Stimulated activated CD8-positive, alpha-beta memory T cell treated with anti-CD3 and anti-CD28 coated beads, Interleukin-15, amount 100 ng/mL, for 4 hours (primary cell): ENCODE measurements around the gene NAP1L3.

Source experiments
- DNase-seq, 2 donors: peaks; one replicate each; pipeline ENCODE4 v3.0.0-alpha.2; 2020; ENCODE audit warnings: low read depth in 2 of 2

NAP1L3 gene, protein sequence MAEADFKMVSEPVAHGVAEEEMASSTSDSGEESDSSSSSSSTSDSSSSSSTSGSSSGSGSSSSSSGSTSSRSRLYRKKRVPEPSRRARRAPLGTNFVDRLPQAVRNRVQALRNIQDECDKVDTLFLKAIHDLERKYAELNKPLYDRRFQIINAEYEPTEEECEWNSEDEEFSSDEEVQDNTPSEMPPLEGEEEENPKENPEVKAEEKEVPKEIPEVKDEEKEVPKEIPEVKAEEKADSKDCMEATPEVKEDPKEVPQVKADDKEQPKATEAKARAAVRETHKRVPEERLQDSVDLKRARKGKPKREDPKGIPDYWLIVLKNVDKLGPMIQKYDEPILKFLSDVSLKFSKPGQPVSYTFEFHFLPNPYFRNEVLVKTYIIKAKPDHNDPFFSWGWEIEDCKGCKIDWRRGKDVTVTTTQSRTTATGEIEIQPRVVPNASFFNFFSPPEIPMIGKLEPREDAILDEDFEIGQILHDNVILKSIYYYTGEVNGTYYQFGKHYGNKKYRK

DNA sequence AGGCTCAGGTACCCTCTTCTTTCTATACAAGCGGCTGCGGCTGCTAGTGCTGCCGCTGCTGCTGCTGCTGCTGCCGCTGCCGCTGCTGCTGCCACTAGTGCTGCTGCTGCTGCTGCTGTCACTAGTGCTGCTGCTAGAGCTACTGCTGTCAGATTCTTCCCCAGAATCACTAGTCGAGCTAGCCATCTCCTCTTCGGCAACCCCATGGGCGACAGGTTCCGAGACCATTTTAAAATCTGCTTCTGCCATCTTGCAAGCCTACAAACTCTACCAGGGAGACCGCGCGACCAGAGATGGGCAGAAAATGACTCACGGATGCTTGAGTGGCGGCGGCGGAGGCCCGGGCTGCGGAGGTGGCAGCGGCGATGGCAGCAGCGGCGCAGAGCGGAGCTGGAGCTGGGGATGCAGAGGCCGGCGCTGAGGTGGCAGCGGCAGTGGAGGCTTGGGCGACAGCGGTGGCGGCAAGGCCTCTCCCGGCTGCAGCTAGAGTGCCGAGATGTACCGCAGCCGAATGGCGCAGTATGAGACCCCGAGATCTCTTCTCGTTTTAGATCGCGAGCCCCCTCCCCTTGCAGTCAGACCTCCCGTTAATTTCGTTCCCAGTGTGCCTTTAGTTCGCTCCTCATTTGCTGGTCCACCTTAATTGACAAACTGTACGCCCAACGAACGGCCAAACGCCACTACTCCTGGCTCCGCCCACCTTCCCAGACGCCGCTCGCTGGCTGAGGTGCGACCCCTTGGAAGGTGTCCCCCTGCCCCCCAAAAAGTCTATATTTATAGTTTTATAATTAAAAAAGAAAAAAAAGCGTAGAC lies at the start of gene NAP1L3:
Gene NAP1L3 (minus strand): TSS at position 523 of the 813 bp plus-strand sequence. CDS start 274 bp downstream, at position 249.
- peak; percentile 25 to 27 for DNase-seq

DNA sequence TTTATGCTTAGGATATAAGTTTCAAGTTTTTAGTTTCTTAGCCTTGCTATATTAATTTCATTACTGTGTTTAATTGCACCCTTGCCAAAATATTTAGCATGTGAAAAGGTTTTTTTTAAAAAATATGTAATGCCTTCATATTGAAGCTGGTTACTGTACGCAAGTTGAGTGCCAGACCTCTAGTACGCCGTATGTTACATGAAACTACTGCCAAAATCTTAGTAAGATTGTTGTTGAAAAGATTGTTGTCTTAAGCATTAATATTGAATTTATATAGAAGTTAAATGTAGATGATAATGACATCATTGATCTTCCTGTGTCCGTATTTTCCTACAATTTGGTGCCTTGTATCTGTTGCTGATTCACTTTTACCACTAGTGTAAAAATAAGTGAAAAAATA lies 37.7 kb upstream of the NAP1L3 start:
- DNase-seq = no peak

DNA sequence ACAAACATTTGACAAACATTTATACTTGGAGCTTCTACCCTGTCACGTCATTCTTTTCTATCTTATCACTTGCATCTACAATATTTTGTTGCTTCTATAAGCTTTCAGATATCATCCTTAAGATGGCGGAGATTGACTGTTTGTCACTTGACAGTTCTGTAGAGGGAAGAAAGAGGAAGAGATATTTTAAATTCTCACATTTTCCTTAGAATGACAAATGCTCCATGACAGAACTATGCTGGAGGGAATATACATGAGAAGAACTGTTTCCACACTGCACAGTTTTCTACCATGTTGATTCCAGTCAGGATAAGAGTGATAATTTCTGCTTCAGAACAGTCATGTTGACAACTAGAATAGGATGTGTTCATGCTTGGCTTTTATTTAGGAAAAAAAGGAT lies 30.3 kb upstream of the NAP1L3 start:
- DNase-seq = no peak

DNA sequence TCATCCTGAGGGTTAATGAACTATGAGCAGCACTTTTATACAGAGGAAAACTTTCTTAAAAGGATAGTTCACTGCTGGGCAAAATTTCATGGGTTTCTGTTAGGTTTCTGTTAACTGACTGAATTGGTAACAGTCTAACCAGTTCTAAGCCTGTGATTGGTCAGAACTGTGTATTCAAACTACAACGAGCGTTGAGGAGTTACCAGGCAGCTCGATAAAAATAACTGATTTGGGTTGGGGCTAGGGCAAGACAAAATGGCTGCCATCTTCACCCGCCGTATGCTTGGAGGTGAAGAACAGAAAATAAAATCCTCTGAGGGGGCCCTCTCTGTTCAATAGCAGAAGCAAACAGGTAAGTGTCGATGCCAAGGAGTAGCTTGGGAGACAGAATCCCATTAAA lies 22.6 kb upstream of the NAP1L3 start:
- DNase-seq = no peak

DNA sequence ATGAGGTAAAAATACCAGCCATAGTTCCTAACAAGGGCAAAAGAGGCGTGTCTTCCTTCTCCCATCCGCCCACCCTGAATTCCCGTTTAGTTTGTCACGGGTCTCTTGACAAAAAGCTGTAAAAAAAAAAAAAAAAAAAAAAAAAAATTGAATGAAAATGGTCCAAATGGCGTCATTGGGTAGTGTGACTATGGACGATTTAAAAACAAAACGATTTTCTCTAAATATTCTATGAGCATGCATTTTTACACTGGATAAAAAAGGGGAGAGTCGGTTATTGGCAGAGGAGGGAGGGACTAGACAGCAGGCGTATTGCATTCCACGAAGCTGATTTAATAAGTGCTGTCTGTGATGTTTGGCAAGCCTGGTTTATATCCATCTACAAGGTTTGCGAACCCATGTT lies 492 bp upstream of the NAP1L3 start, which contains the start of gene FAM133A:
Gene FAM133A (plus strand): TSS at position 338 of the 403 bp plus-strand sequence. CDS start 35,214 bp downstream, outside the sequence.
- no peak for DNase-seq

DNA sequence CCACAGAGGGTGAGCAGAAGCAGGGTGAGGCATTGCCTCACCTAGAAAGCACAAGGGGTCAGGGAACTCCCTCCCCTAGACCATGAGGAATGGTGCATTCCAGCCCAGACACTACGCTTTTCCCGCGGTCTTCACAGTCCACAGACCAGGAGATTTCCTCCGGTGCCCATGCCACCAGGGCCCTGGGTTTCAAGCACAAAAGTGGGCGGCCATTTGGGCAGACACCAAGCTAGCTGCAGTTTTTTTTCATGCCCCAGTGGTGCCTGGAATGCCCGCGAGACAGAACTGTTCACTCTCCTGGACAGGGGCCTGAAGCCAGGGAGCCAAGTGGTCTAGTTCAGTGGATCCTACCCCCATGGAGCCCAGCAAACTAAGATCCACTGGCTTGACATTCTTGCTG lies 12.8 kb downstream of the NAP1L3 start:
- DNase-seq = no peak

DNA sequence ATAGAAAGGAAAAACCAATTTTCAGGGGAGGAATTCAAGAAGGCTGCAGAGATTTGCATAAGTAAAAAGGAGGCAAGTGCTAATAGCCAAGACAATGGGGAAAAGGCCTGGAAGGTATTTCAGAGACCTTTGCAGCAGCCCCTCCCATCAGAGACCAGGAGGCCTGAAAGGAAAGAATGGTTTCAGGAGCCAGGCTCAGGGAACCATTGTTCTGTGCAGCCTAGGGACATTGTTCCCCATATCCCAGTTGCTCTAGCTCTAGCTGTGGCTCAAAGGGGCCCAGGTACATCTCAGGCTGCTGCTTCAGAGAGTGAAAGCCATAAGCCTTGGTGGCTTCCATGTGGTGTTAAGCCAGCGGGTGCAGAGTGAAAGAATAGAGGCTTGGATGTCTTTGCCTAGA lies 24.0 kb downstream of the NAP1L3 start:
- no peak for DNase-seq

DNA sequence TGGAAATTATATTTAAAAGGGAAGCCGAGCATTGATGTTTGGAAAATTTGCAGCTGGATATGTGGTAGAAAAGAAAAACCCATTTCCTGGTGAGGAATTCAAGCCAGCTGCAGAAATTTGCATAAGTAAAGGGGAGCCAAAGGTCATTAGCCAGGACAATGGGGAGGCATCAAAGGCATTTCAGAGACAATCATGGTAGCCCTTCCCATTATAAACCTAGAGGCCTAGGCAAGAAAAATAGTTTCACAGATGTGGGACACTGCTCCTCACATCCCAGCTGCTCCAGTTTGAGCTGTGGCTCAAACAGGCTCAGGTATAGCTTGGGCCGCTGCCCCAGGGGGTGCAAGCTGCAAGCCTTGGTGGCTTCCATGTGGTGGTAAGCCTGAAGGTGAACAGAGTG lies 35.8 kb downstream of the NAP1L3 start:
- no peak for DNase-seq
